HG02759 (cell line): Measurements from ENCODE around the gene SIK3.
A peak's percentile ranks its signal among the peaks of the same experiment; 100 is the strongest.

ENCODE experiments used
- ATAC-seq: cut with Tn5 transposase; IDR thresholded peaks from one replicate; pipeline ENCODE4 v1.9.1; 2021; ENCODE audit warnings: mild to moderate bottlenecking, moderate library complexity; ENCODE audit not compliant: unreplicated experiment

SIK3 gene

GRCh38 chr11:117080370-117080769 lies 17.9 kb downstream of the SIK3 start:
- ATAC-seq, result no peak

DNA sequence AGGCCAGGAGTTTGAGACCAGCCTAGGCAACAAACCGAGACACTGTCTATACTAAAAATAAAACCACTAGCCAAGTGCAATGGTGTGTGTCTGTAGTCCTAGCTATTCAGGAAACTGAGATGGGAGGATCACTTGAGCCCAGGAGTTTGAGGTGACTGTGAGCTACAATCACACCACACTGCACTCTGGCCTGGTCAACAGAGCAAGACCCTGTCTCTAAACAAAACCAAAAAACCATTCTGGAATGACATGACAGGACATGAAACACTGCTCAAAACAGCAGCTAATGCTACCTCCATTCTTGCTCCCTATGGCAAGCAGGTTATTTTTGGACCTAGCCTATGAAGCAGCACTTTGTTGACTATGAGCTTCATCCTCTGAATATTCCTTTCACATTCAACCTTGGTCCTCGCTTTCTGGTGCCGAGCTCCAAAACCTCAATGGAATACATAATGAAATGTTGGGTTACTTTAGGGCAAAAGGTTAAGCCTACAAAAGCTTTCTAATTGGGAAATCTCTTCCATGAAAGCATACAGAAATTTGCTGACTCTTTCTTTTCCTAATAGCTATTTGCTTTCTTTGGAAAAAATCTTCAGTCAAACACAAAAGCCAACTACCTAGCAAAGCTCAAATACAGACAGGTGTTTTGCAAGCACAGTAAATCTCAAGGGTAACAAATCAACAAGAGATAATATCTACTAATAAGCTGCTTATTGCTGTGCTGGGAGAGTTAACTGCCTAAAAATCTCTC lies 21.1 kb downstream of the SIK3 start:
- ATAC-seq, result no peak

DNA sequence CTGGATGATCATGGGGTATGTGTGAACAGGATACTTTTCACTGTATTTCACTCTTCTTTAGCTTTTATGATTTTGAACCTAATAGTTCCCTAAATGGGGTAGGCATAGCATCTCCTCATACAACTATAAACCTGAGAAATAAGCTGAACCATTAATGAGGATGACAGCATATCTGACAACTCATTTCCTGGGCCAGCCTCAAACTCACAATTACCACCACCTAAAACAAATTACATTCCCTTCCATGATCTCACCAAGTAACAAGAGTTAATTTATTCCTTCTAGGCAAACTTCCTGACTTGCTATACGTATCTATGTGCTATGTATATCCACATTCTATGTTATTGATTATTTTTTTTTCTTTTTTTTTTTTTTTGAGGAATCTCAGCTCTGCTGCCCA lies 23.0 kb downstream of the SIK3 start:
- ATAC-seq, result no peak

DNA sequence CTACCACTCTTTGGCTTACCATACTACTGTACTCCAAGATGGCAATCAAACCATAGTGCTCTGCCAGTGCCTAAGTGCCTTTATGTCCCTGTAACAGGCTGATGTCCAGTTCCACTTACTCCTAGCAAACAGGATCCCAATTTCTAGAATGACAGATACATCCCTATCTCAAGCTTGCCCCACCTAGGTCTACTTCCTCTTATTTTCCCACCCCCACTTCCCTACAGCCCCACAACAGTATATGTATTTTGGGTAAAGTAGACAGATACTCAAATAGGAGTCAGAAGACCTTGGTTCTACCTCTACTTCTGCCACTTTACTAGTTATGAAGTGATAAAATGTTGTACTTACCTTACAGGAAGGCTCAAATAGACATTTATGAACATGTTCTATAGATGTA lies 24.1 kb downstream of the SIK3 start:
- no peak for ATAC-seq

DNA sequence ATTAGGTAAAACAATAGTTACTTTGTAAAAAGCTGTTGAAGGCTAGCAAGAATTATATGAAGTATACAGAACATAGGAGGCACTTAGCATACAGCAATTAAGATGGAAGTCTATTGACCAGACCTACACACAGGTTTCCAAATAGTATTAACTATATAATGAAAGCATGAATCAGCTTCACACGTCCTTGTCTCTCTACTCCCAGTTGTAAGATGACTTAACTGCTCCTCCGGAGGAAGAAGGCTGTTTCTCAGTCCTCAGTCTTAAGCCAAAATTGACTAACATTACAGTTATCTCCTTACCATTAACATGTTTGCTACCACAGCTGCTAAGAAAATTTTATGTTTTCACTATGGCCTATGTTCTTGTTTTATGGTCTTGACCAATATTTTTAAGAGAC lies 24.7 kb downstream of the SIK3 start:
- no peak for ATAC-seq

- peak; percentile 40 for ATAC-seq
Measured at GRCh38 chr11:117072517-117073461, 25.4 kb downstream of the SIK3 start.

GRCh38 chr11:117071344-117071787 lies 26.9 kb downstream of the SIK3 start:
- no peak for ATAC-seq

GRCh38 chr11:117070016-117070415 lies 28.2 kb downstream of the SIK3 start:
- ATAC-seq, result no peak

DNA sequence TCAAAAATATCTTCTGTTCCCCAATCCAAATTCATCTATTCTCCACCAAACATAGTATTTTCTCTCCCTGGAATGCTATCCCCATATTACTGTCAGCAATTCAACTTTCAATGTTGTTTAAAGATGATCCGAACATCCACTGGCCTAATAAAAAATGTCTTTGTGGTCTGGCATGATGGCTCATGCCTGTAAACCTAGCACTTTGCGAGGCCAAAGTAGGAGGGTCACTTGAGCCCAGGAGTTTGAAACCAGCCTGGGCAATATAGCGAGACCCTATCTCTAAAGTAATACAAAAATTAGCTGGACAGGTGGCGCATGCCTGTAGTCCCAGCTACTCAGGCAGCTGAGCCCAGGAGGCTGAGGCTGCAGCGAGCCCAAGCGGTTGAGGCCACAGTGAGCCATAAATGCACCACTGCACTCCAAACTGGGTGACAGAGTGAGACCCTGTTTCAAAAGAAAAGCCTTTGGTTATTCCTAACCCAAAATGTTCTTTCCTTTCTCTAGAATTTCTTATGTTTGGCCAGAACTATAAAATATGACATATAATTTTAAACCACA lies 29.8 kb downstream of the SIK3 start:
- ATAC-seq, result no peak

GRCh38 chr11:117066959-117067358 lies 31.3 kb downstream of the SIK3 start:
- ATAC-seq, result no peak

- no peak for ATAC-seq
Measured at GRCh38 chr11:117064275-117064674, 34.0 kb downstream of the SIK3 start.

DNA sequence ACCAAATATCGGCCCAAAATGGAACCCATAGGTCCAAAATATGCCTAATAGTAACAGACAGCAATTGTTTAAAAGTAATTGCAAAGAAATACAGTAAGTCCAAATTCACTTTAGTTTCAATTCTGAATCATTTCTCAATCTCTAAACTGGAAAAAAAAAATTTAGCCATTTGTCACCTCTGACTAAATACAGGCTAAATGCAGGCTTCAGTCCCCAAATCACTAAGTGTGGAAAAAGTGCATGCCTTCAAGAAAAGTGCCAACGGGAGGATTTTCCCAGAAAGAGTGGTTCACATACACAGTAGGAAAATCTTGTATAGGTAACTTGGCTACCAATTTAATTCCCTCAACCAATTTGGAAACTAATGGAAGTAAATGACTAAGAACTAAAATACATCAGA lies 35.7 kb downstream of the SIK3 start:
- no peak for ATAC-seq

DNA sequence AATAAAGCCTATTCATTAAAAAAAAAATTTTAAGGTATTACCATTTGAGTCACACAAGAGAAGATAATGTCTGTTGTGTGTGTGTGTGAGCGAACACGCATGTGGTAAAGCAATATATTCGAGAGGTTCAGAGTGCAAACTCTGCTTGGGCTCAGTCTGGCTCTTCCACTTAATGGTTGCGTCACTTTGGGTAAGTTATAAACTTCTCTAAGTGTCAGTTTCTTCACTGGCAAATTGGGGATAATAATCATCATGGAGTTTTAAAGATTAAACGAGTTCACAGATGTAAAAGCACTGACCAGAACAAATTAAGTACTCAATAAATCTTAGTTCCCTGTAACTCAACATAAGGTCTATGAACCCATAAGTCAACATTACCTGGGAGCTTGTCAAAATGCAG lies 37.0 kb downstream of the SIK3 start:
- no peak for ATAC-seq

DNA sequence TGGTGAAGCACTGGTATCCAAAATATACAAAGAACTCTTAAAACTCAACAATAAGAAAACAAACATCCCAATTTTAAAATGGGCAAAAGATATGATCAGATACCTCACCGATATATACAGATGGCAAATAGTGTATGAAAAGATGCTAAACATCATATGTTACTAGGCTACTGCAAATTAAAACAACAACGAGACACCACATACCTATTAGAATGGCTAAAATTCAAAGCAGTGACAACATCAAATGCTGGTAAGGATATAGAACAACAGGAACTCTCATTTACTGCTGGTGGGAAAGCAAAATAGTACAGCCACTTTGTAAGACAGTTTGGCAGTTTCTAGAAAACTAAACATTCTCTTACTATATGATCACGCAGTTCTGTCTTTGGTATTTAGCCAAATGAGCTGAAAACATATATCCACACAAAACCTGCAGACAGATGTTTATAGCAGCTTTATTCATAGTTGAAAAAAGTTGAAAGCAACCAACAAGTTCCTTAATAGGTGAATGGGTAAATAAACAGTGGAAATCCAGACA lies 38.5 kb downstream of the SIK3 start:
- no peak for ATAC-seq

DNA sequence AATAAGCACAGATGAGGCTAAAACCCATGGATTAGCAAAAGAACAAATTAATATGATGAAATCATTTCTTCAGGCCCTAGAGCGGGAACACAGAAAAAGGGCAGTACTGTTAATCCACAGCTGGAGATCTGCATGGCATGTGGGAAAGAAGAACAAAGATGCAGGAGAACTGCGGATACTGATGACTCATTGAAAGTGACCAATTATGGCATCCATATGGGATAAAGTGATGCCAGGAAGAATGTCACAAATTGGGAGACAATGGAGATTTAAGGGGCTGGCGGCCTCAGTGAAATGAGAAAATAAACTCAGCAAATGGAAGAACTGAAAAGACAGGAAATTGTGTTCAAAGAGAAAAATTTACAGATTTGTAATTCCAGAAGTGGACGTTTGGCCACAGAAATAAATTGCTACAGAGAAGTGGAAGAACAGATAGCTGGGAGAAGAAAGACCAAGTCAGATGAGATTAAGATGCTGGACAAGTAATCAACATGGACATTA lies 39.4 kb downstream of the SIK3 start:
- no peak for ATAC-seq

DNA sequence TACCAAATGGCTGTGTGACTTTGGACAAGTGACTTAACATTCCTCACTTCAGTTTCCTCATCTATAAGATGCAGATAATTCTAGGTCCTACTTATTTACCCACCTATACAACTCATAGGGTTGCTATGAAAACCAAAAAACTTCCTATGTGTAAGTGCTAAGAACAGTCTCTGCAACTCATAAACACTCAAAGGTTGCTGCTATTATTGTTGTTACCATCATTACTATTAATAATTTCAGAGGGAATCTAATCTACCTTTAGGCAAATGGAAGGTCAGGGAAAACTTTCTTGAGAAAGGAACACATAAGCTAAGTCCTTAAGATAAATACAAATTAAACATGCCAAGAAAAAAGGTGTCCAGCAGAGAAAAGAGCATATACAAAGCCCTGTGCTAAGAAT lies 40.5 kb downstream of the SIK3 start:
- no peak for ATAC-seq

GRCh38 chr11:117057317-117057716 lies 40.9 kb downstream of the SIK3 start:
- ATAC-seq, result no peak

GRCh38 chr11:117055469-117055868 lies 42.8 kb downstream of the SIK3 start:
- no peak for ATAC-seq

- no peak for ATAC-seq
Measured at GRCh38 chr11:117054382-117054781, 43.8 kb downstream of the SIK3 start.

GRCh38 chr11:117052196-117053149 lies 45.8 kb downstream of the SIK3 start:
- ATAC-seq, result no peak
